22Rv1 (cell line): Measurements from ENCODE around the gene SCUBE1.

ENCODE experiments used
- H3K27ac ChIP-seq: fragments of 450-650 bp; 2 replicates; pipeline ENCODE4 v1.5.1; 2017
- ZFX ChIP-seq: fragments of 450-650 bp; IDR thresholded peaks from 2 replicates; pipeline ENCODE4 v1.6.1; 2017; ENCODE audit warnings: antibody characterized with exemption, borderline replicate concordance
- TF ChIP-seq, protein P1 (sequence below): fragments of 450-650 bp; IDR thresholded peaks from 2 replicates; pipeline ENCODE4 v1.5.1; 2017; ENCODE audit warnings: mild to moderate bottlenecking

The SCUBE1 gene

DNA sequence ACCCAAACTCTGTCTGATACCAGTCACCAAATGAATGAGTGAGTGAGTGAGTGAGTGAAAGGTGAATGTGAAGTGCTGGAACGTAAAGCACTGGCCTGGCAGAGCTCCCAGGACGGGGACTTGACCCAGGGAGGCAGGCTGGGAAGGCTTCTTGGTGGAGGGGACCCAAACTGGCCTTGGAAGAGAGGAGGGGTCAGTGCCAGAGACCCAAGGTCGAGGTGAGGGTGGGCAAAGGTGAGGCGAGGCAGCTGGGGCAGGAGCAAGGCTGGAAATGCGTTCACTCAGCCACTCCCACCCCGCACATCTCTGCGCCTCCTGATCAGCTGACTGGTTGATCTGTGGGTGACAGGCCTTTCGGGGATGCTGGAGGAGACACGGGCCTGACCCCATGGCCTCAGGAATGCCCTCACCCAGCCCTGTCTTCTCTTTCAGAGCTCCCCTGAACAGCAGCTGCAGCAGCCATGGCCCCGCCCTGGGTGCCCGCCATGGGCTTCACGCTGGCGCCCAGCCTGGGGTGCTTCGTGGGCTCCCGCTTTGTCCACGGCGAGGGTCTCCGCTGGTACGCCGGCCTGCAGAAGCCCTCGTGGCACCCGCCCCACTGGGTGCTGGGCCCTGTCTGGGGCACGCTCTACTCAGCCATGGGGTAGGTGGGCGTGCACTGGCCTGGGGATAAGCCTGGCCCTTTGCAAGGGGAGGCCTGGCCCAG is 184.2 kb downstream of the SCUBE1 start:
- no peak for TF ChIP-seq ZFX
- TF ChIP-seq, protein P1, sequence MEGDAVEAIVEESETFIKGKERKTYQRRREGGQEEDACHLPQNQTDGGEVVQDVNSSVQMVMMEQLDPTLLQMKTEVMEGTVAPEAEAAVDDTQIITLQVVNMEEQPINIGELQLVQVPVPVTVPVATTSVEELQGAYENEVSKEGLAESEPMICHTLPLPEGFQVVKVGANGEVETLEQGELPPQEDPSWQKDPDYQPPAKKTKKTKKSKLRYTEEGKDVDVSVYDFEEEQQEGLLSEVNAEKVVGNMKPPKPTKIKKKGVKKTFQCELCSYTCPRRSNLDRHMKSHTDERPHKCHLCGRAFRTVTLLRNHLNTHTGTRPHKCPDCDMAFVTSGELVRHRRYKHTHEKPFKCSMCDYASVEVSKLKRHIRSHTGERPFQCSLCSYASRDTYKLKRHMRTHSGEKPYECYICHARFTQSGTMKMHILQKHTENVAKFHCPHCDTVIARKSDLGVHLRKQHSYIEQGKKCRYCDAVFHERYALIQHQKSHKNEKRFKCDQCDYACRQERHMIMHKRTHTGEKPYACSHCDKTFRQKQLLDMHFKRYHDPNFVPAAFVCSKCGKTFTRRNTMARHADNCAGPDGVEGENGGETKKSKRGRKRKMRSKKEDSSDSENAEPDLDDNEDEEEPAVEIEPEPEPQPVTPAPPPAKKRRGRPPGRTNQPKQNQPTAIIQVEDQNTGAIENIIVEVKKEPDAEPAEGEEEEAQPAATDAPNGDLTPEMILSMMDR: no peak
- no peak overlapping the region for H3K27ac ChIP-seq

DNA sequence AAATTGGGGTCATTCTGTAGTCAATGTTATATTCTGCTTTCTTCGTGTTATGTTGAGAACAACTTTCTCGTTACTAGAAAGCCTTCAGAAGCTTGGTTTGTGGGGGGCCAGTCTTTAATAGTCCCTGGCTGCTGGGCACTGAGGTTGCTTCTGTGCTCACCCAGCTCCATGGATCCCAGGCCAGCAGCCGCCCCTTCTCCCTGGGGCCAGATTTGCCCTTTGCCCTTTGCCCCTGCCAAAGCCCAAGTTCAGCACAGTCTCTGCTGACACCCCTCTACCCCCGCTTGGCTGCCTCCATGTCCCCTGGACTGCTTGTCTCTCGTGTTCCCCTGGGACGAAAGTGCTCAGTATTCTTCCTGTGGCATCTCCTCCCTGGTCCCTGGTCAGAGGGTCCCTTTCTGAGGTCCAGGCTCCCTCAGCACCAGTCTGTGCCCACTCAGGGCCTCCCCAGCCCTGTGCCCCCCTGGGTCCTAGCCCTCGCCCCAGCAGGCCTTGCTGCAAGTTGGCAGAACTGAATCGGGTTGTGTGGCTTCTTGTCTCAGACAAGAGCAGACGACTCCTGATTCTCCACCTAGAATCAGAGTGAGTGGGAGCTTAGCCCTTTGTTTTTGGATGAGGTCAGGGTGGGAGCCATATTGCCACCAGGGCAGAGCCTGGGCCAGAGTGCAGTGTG is 185.2 kb downstream of the SCUBE1 start:
- TF ChIP-seq, protein P1: no peak
- no peak for TF ChIP-seq ZFX
- no peak overlapping the region for H3K27ac ChIP-seq

DNA sequence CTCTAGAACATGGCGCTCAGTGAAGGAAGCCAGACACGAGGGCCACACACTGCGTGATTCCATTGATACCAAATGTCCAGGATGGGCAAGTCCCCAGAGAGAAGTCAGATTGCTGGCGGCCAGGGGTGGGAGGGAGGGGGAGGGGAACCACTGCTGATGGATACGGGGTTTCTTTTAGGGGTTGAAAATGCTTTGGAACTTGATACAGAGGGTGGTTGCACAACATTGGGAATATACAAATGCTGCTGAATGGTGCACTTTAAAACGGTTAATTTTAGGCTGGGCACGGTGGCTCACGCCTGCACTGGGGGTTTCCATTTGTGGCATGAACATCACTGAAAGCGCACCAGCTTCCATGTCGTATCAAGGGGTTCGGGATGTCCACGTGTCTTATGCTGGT is 186.8 kb downstream of the SCUBE1 start:
- TF ChIP-seq, protein P1: no peak
- no peak for TF ChIP-seq ZFX
- H3K27ac ChIP-seq: no peak overlapping the region

DNA sequence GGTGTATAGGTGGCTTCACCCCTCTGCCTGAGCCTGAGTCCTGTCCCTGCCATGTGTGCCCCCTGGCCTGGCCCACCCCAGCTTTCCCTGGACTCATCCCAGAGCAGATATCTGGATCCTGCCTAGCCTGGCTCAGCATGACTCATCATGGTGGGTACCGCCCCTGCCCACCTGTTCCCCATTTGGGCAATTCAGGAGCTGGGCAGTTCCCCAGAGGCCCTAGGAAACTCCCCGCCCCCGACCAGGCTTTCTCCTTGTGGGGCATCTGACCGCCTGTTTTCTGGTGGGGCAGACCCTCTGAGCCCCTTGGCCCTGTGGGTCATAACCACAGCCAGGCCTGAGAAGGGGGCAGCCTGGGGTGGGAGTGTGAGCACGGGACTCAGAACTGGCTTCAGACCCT is 187.4 kb downstream of the SCUBE1 start:
- no peak for TF ChIP-seq ZFX
- TF ChIP-seq, protein P1: no peak
- no peak overlapping the region for H3K27ac ChIP-seq

DNA sequence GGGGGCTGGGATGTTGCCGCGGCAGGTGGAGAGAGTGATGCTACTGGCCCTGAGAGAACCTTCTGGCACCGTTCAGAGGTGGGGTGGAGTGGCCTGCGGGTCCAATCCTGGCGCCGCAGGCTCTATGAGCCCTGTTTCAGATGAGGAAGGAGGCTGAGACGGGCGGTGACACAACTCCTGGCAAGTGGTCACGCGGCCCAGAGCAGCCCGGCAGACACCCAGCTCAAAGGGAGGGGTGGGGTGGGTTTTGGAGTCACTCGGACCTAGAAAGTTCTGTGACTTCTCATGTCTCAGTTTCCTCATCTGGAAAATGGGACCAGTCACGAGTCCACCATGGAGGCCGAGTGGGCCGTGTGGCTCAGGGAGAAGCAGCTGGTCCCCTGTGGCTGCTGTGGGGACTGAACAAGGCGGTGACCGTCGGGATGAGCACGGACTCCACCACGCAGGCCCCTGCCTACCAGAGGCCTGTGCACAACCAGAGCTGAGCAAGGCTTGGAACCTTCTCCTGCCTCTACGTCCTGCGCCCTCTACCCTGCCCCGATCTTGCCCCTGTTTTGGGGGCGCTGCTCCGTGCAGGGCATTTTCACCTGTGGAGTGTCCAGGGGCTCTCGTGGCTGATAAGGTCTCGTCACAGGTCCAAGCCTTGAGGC is 188.2 kb downstream of the SCUBE1 start:
- H3K27ac ChIP-seq: no peak overlapping the region
- no peak for TF ChIP-seq ZFX
- TF ChIP-seq, protein P1: no peak

DNA sequence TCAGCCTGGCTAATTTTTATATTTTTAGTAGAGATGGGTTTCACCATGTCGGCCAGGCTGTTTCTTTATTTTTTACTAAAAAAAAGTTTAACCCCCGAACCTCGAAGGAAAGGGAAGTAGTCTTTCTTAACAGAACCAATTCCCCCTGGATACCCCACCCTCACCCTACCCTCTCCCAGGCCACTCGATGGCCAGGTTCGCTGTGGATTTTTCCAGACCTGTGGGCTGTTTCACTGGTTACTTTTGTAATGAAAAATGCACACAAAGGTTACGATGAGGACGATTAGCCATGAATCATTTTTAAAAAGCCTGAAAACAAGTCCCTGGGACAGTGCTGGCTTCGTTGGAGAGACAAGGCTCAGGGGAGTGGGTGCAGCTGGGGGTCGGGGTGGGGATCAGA is 189.3 kb downstream of the SCUBE1 start:
- no peak overlapping the region for H3K27ac ChIP-seq
- TF ChIP-seq, protein P1: no peak
- no peak for TF ChIP-seq ZFX
